ENCODE data around the gene TMEM273.

The TMEM273 gene

GRCh38 chr10:49112098-49112497, 76.1 kb downstream of the TMEM273 start:
- no peak for DNase-seq

- DNase-seq = no peak
Measured at GRCh38 chr10:49111320-49111698, 76.9 kb downstream of the TMEM273 start.

GRCh38 chr10:49110684-49111319, 77.4 kb downstream of the TMEM273 start:
- no peak for DNase-seq

GRCh38 chr10:49109669-49110340, 78.4 kb downstream of the TMEM273 start:
- DNase-seq = no peak

- DNase-seq = no peak
Measured at GRCh38 chr10:49108656-49109055, 79.5 kb downstream of the TMEM273 start.

GRCh38 chr10:49107887-49108267, 80.3 kb downstream of the TMEM273 start:
- no peak for DNase-seq

GRCh38 chr10:49107111-49107886, 80.9 kb downstream of the TMEM273 start:
- DNase-seq = no peak

- no peak for DNase-seq
Measured at GRCh38 chr10:49106451-49106850, 81.7 kb downstream of the TMEM273 start.

GRCh38 chr10:49105076-49105475, 83.1 kb downstream of the TMEM273 start:
- no peak for DNase-seq
